H1 (cell line): ENCODE data around the gene FBXO8. TPM values are rescaled to one million over a fixed set of nuclear protein-coding genes. Genes with fewer than 3 reads are reported as not detected.

Source experiments
- CTCF ChIA-PET: fragments of 300-600 bp; sonication (Branson Sonifier 250); formaldehyde crosslinking; loops from one replicate; lab custom pipeline; 2021; ENCODE audit not compliant: partially characterized antibody; lab: Charles Lee
- POLR2A ChIA-PET: fragments of 300-600 bp; sonication (Branson Sonifier 250); formaldehyde crosslinking; loops from one replicate; lab custom pipeline; 2021; ENCODE audit warnings: inconsistent platforms; ENCODE audit not compliant: partially characterized antibody; lab: Charles Lee
- DNase-seq, 2 experiments: peaks; one replicate each; pipeline versions ENCODE4 v3.0.0 to v3.0.0-alpha.2; 2010 to 2022; ENCODE audit warnings: low spot score in 2 of 2, low read depth in 1 of 2, mixed read lengths in 1 of 2
- FAIRE-seq: peaks from 2 replicates; lab custom pipeline; 2011; peaks lifted over from hg19 to GRCh38; lab: Jason Lieb, UNC
- H2AFZ ChIP-seq: 2 replicates; pipeline ENCODE4 v1.8.1; 2012; ENCODE audit warnings: low read length, inconsistent platforms
- H2AK5ac ChIP-seq: 2 replicates; pipeline ENCODE4 v1.6.1; 2013; ENCODE audit warnings: low read depth, low read length
- H2BK120ac ChIP-seq: replicated peaks from 2 replicates; pipeline ENCODE3; 2013; ENCODE audit warnings: low read depth, low read length, inconsistent platforms
- H2BK12ac ChIP-seq: 2 replicates; pipeline ENCODE4 v1.6.1; 2013; ENCODE audit warnings: low read depth, low read length
- H2BK15ac ChIP-seq: 2 replicates; pipeline ENCODE4 v1.6.1; 2013; ENCODE audit warnings: low read length
- H2BK20ac ChIP-seq: 2 replicates; pipeline ENCODE4 v1.6.1; 2013; ENCODE audit warnings: low read length
- H2BK5ac ChIP-seq: 2 replicates; pipeline ENCODE4 v1.6.1; 2013; ENCODE audit warnings: low read depth, low read length
- H3K14ac ChIP-seq: 2 replicates; pipeline ENCODE4 v1.6.1; 2013; ENCODE audit warnings: inconsistent platforms; ENCODE audit not compliant: insufficient read length
- H3K18ac ChIP-seq: 2 replicates; pipeline ENCODE4 v1.6.1; 2013; ENCODE audit warnings: low read length; ENCODE audit errors: extremely low read depth
- H3K23ac ChIP-seq: 2 replicates; pipeline ENCODE4 v1.6.1; 2013; ENCODE audit warnings: inconsistent platforms; ENCODE audit not compliant: insufficient read length
- H3K23me2 ChIP-seq: 2 replicates; pipeline ENCODE4 v1.6.1; 2013; ENCODE audit warnings: low read depth, low read length
- H3K27ac ChIP-seq: 2 replicates; pipeline ENCODE4 v1.6.1; 2011; ENCODE audit warnings: low read depth, low read length, inconsistent platforms
- H3K27me3 ChIP-seq, 4 experiments: replicated peaks in 1 of 4; 1 replicate in 1 of 4; 2 replicates in 3 of 4; pipeline versions ENCODE4 v1.6.1 to v1.8.1; 2011 to 2013; ENCODE audit warnings: low read length in 3 of 4, mild to moderate bottlenecking in 3 of 4, inconsistent platforms in 2 of 4, mixed read lengths in 2 of 4, moderate library complexity in 1 of 4; ENCODE audit not compliant: control insufficient read depth in 3 of 4, insufficient read depth in 3 of 4; ENCODE audit errors: extremely low read depth in 1 of 4
- H3K36me3 ChIP-seq, 4 experiments: 2 replicates each; pipeline versions ENCODE4 v1.6.1 to v1.8.1; 2011 to 2013; ENCODE audit warnings: mild to moderate bottlenecking in 4 of 4, low read length in 3 of 4, moderate library complexity in 2 of 4, control low read depth in 1 of 4, inconsistent platforms in 1 of 4; ENCODE audit not compliant: insufficient read depth in 4 of 4, control insufficient read depth in 2 of 4
- H3K4ac ChIP-seq: replicated peaks from 2 replicates; pipeline ENCODE3; 2013; ENCODE audit warnings: low read length, low read depth, mixed read lengths, inconsistent platforms; ENCODE audit not compliant: insufficient read length
- H3K4me1 ChIP-seq, 4 experiments: replicated peaks in 1 of 4; 1 replicate in 1 of 4; 2 replicates in 3 of 4; pipeline versions ENCODE4 v1.6.1 to v1.8.1; 2011 to 2013; ENCODE audit warnings: low read length in 3 of 4, inconsistent platforms in 2 of 4, mixed read lengths in 1 of 4; ENCODE audit not compliant: insufficient read depth in 4 of 4, control insufficient read depth in 3 of 4
- H3K4me2 ChIP-seq, 2 experiments: 2 replicates each; pipeline versions ENCODE4 v1.6.1 to v1.8.1; 2011 to 2013; ENCODE audit warnings: low read depth in 2 of 2, low read length in 2 of 2, control low read depth in 1 of 2, inconsistent platforms in 1 of 2, mild to moderate bottlenecking in 1 of 2; ENCODE audit not compliant: insufficient read depth in 1 of 2
- H3K4me3 ChIP-seq, 4 experiments: fragments of 200-600, 300-600 bp in 1 of 4; sonication (generic), shearing (Covaris generic), sonication (Bioruptor Twin) in 1 of 4; 2 replicates each; pipeline versions ENCODE4 v1.5.1 to v1.8.1; 2011 to 2016; ENCODE audit warnings: low read length in 4 of 4, low read depth in 3 of 4, control low read depth in 2 of 4, inconsistent platforms in 2 of 4, mild to moderate bottlenecking in 2 of 4, mixed read lengths in 1 of 4, moderate library complexity in 1 of 4; ENCODE audit not compliant: insufficient read depth in 2 of 4; ENCODE audit errors: extremely low read depth in 1 of 4
- H3K56ac ChIP-seq: replicated peaks from 2 replicates; pipeline ENCODE3; 2013; ENCODE audit warnings: low read depth, mild to moderate bottlenecking, mixed read lengths, low read length, inconsistent platforms; ENCODE audit not compliant: insufficient read length
- H3K79me1 ChIP-seq: 2 replicates; pipeline ENCODE4 v1.6.1; 2013; ENCODE audit warnings: low read depth, low read length, control low read depth
- H3K79me2 ChIP-seq, 2 experiments: 2 replicates each; pipeline versions ENCODE4 v1.6.1 to v1.8.1; 2012 to 2013; ENCODE audit warnings: low read length in 2 of 2, mild to moderate bottlenecking in 2 of 2, inconsistent platforms in 1 of 2; ENCODE audit not compliant: insufficient read depth in 2 of 2, control insufficient read depth in 1 of 2
- H3K9ac ChIP-seq, 4 experiments: replicated peaks in 1 of 4; 1 replicate in 1 of 4; 2 replicates in 3 of 4; pipeline versions ENCODE4 v1.6.1 to v1.8.1; 2011 to 2013; ENCODE audit warnings: low read depth in 3 of 4, low read length in 3 of 4, control low read depth in 2 of 4, mild to moderate bottlenecking in 2 of 4, moderate library complexity in 2 of 4, inconsistent platforms in 1 of 4; ENCODE audit errors: extremely low read depth in 1 of 4
- H3K9me3 ChIP-seq, 2 experiments: 2 replicates each; pipeline versions ENCODE4 v1.6.1 to v1.8.1; 2012 to 2013; ENCODE audit warnings: mild to moderate bottlenecking in 2 of 2, moderate library complexity in 2 of 2, control low read depth in 1 of 2, inconsistent platforms in 1 of 2, low read depth in 1 of 2, low read length in 1 of 2, mixed read lengths in 1 of 2; ENCODE audit not compliant: insufficient read depth in 2 of 2
- H4K20me1 ChIP-seq, 2 experiments: replicated peaks in 1 of 2; 2 replicates each; pipeline versions ENCODE3 to v1.8.1; 2011 to 2013; ENCODE audit warnings: inconsistent platforms in 2 of 2, low read length in 2 of 2, mild to moderate bottlenecking in 1 of 2; ENCODE audit not compliant: insufficient read depth in 2 of 2, control insufficient read depth in 1 of 2
- H4K5ac ChIP-seq: 2 replicates; pipeline ENCODE4 v1.6.1; 2013; ENCODE audit warnings: low read length, low read depth, mixed read lengths, inconsistent platforms; ENCODE audit not compliant: insufficient read length
- H4K8ac ChIP-seq: 2 replicates; pipeline ENCODE4 v1.8.0; 2013; ENCODE audit warnings: mild to moderate bottlenecking, moderate library complexity, low read length, inconsistent platforms; ENCODE audit not compliant: insufficient read depth; ENCODE audit errors: extremely low read depth
- H4K91ac ChIP-seq: replicated peaks from 2 replicates; pipeline ENCODE3; 2013; ENCODE audit warnings: low read length, mixed read lengths, inconsistent platforms; ENCODE audit not compliant: insufficient read length
- ATF3 ChIP-seq: IDR thresholded peaks from 2 replicates; pipeline ENCODE4 v1.6.1; 2011; ENCODE audit warnings: low read depth, mild to moderate bottlenecking, low read length; ENCODE audit not compliant: insufficient read depth
- BCL11A ChIP-seq, 2 experiments: IDR thresholded peaks; one replicate each; pipeline ENCODE4 v1.6.1; 2011; ENCODE audit warnings: low read depth in 2 of 2, low read length in 2 of 2, mild to moderate bottlenecking in 2 of 2
- BRCA1 ChIP-seq: IDR thresholded peaks from 2 replicates; pipeline ENCODE4 v1.6.1; 2012; ENCODE audit warnings: low read depth, low read length, improper control_type of control experiment
- CBX5 ChIP-seq: fragments of 300-800, 300-1000 bp; sonication (generic); IDR thresholded peaks from 2 replicates; pipeline ENCODE4 v1.7.1; 2016; ENCODE audit warnings: antibody characterized with exemption, low read length, low read depth
- CEBPB ChIP-seq: IDR thresholded peaks from 2 replicates; pipeline ENCODE4 v1.6.1; 2012; ENCODE audit warnings: low read depth, low read length
- CTBP2 ChIP-seq: IDR thresholded peaks from 2 replicates; pipeline ENCODE4 v1.7.0; 2011; ENCODE audit warnings: borderline replicate concordance, mild to moderate bottlenecking, moderate library complexity, mixed read lengths, low read length; ENCODE audit not compliant: insufficient read depth, insufficient read length
- FOSL1 ChIP-seq: IDR thresholded peaks from 2 replicates; pipeline ENCODE4 v1.6.1; 2011; ENCODE audit warnings: mild to moderate bottlenecking, low read depth, low read length, moderate library complexity; ENCODE audit not compliant: insufficient read depth
- HDAC2 ChIP-seq, 2 experiments: fragments of 300-600 bp in 1 of 2; sonication (generic) in 1 of 2; IDR thresholded peaks; 2 replicates each; pipeline ENCODE4 v1.6.1; 2011 to 2012; ENCODE audit warnings: low read depth in 2 of 2, low read length in 2 of 2, mild to moderate bottlenecking in 2 of 2, moderate library complexity in 2 of 2, borderline replicate concordance in 1 of 2, inconsistent platforms in 1 of 2
- POU5F1 ChIP-seq: IDR thresholded peaks from 2 replicates; pipeline ENCODE4 v1.6.1; 2011; ENCODE audit warnings: low read depth, mild to moderate bottlenecking, low read length, moderate library complexity
- RXRA ChIP-seq: IDR thresholded peaks from 2 replicates; pipeline ENCODE4 v1.6.1; 2011; ENCODE audit warnings: low read depth, mild to moderate bottlenecking, low read length, moderate library complexity; ENCODE audit not compliant: insufficient read depth
- SAP30 ChIP-seq: fragments of 300-600 bp; sonication (generic); IDR thresholded peaks from 2 replicates; pipeline ENCODE4 v1.7.1; 2012; ENCODE audit warnings: low read length, moderate library complexity, mild to moderate bottlenecking, inconsistent platforms; ENCODE audit not compliant: insufficient read depth, insufficient replicate concordance
- SP2 ChIP-seq: IDR thresholded peaks from 2 replicates; pipeline ENCODE4 v1.6.1; 2012; ENCODE audit warnings: mild to moderate bottlenecking, low read length, inconsistent platforms
- SP4 ChIP-seq: IDR thresholded peaks from 2 replicates; pipeline ENCODE4 v1.6.1; 2012; ENCODE audit warnings: low read length, inconsistent platforms
- TAF7 ChIP-seq: optimal IDR thresholded peaks from 2 replicates; pipeline ENCODE3; 2011; ENCODE audit warnings: low read depth, mild to moderate bottlenecking, inconsistent platforms, low read length, moderate library complexity, borderline replicate concordance
- WGBS, 2 experiments: shearing (Covaris generic) in 1 of 2; methylation state at CpG; one replicate each; pipeline versions ENCODE4 v1.1.6 to v1.1.7; 2013 to 2015; ENCODE audit warnings: low lambda C conversion rate in 2 of 2, mixed read lengths in 2 of 2, inconsistent platforms in 1 of 2, low coverage in 1 of 2, missing lambda C conversion rate in 1 of 2; ENCODE audit not compliant: insufficient replicate concordance in 2 of 2, insufficient coverage in 1 of 2, insufficient read length in 1 of 2; ENCODE audit errors: extremely low coverage in 1 of 2, missing lambda C conversion rate in 1 of 2; 5-methylcytosine and 5-hydroxymethylcytosine counted together
- polyA plus RNA-seq, 7 experiments: library from polyadenylated mRNA; depleted of rRNA in 3 of 7; stranded (reverse) in 5 of 7; unstranded in 2 of 7; fragments of >200 nt in 5 of 7; fragments of 200-250 nt in 2 of 7; gene quantifications; 1 replicate in 5 of 7; 2 replicates in 1 of 7; 4 replicates in 1 of 7; pipeline versions ENCODE4 v1.2.1 to v1.2.3, GENCODE V29; 2011 to 2013; ENCODE audit warnings: missing spikeins in 2 of 7, mixed read lengths in 2 of 7
- total RNA-seq: library from RNA; stranded (reverse); fragmentation: NEBNext Ultra II Directional; extraction: Animal tissue kit (Norgen Biotek cat#: 25700); gene quantifications from 2 replicates; pipeline ENCODE4 v1.2.1, GENCODE V29; 2021

Gene FBXO8
- total and polyA plus RNA-seq, 2 of the 8 experiments (the other 6 are each of a cell fraction or from before 2014, with no cell fraction given), result 5.1 to 7.5 TPM

GRCh38 chr4:174230680-174231079 is 52.8 kb downstream of the FBXO8 start:
- Histone ChIP-seq H2AFZ (no peak overlapping the region), H2BK15ac (no peak overlapping the region), H3K27me3 (no peaks in the 10 kb centered on the region), H3K9ac (no peak overlapping the region), H4K91ac (no peak overlapping the region), H4K20me1 (no peaks in the 10 kb centered on the region), H3K79me2 (no peaks in the 10 kb centered on the region), H3K36me3 (no peaks in the 10 kb centered on the region), H3K9me3 (no peaks in the 10 kb centered on the region), H3K23ac (no peak overlapping the region), H3K56ac (no peak overlapping the region), H3K4ac (no peak overlapping the region), H2BK12ac (no peak overlapping the region), H2BK5ac (no peak overlapping the region), H3K4me2 (no peak overlapping the region), H4K5ac (no peak overlapping the region), H3K27ac (no peak overlapping the region), H2BK120ac (no peak overlapping the region), H2AK5ac (no peak overlapping the region), H3K23me2 (no peaks in the 10 kb centered on the region), H3K4me1 (no peaks in the 10 kb centered on the region), H3K79me1 (no peaks in the 10 kb centered on the region), H3K14ac (no peak overlapping the region), H3K18ac (no peak overlapping the region), H4K8ac (no peak overlapping the region), H2BK20ac (no peak overlapping the region), H3K4me3 (no peak overlapping the region)
- ChIA-PET POLR2A (no interaction called here), CTCF (interaction anchor here (0.7 kb wide), 1 partner anchor 815 kb away, joined by 3 read pairs; no protein-coding TSS in a partner anchor)
- DNase-seq, result no peak
- FAIRE-seq, result no peak
- no peak for TF ChIP-seq HDAC2 (IDR thresholded peaks at IDR 0.05; ENCODE audit: borderline replicate concordance in 1 of 2, low read depth in 2 of 2, low read length in 2 of 2)
- no peak for TF ChIP-seq ATF3
- no peak for TF ChIP-seq BCL11A (IDR thresholded peaks at IDR 0.05; ENCODE audit: low read depth in 2 of 2, low read length in 2 of 2)
- TF ChIP-seq FOSL1, result no peak
- TF ChIP-seq SAP30, result no peak
- TF ChIP-seq TAF7, result no peak
- no peak for TF ChIP-seq CBX5
- no peak for TF ChIP-seq CEBPB
- TF ChIP-seq BRCA1, result no peak
- TF ChIP-seq SP4, result no peak
- no peak for TF ChIP-seq RXRA
- no peak for TF ChIP-seq SP2
- TF ChIP-seq CTBP2, result no peak
- TF ChIP-seq POU5F1, result no peak
- 94% methylated on average over 4 of the region's 4 CpGs; no CpG with 5 or more reads in 1 of the 2 experiments for WGBS, 2 experiments
